HG03460 (cell line): ENCODE measurements around the gene MPO.

Experiments used
- ATAC-seq: cut with Tn5 transposase; IDR thresholded peaks from one replicate; pipeline ENCODE4 v1.9.1; 2021; ENCODE audit not compliant: unreplicated experiment

MPO gene

GRCh38 chr17:58265271-58265670 is 15.5 kb downstream of the MPO start:
- ATAC-seq, result no peak

GRCh38 chr17:58264407-58265103 is 16.2 kb downstream of the MPO start:
- no peak for ATAC-seq

- ATAC-seq, result no peak
Observed at GRCh38 chr17:58263773-58264172, 17.0 kb downstream of the MPO start.

GRCh38 chr17:58262149-58262548 is 18.6 kb downstream of the MPO start:
- no peak for ATAC-seq

GRCh38 chr17:58254803-58255202 is 25.9 kb downstream of the MPO start:
- ATAC-seq, result no peak

GRCh38 chr17:58253082-58253481 is 27.7 kb downstream of the MPO start:
- ATAC-seq, result no peak

- no peak for ATAC-seq
Observed at GRCh38 chr17:58252141-58252540, 28.6 kb downstream of the MPO start.

- ATAC-seq, result no peak
Observed at GRCh38 chr17:58250344-58251011, 30.3 kb downstream of the MPO start.

- no peak for ATAC-seq
Observed at GRCh38 chr17:58249270-58250133, 31.2 kb downstream of the MPO start.

GRCh38 chr17:58248955-58249269 is 31.8 kb downstream of the MPO start:
- no peak for ATAC-seq

- ATAC-seq, result no peak
Observed at GRCh38 chr17:58247511-58248363, 33.0 kb downstream of the MPO start.

GRCh38 chr17:58246781-58247180 is 34.0 kb downstream of the MPO start:
- ATAC-seq, result no peak

GRCh38 chr17:58246104-58246740 is 34.5 kb downstream of the MPO start:
- ATAC-seq, result no peak

- ATAC-seq, result no peak
Observed at GRCh38 chr17:58245428-58246103, 35.2 kb downstream of the MPO start.

GRCh38 chr17:58244963-58245362 is 35.8 kb downstream of the MPO start:
- ATAC-seq, result no peak

GRCh38 chr17:58242171-58242784 is 38.5 kb downstream of the MPO start:
- no peak for ATAC-seq

GRCh38 chr17:58239987-58240386 is 40.7 kb downstream of the MPO start:
- no peak for ATAC-seq

GRCh38 chr17:58238147-58238634 is 42.5 kb downstream of the MPO start, which contains the start of gene LPO:
LPO (plus strand) TSS chr17:58238584; CDS start chr17:58242980, 4,396 bp downstream.
- ATAC-seq, result no peak

GRCh38 chr17:58236394-58236793 is 44.3 kb downstream of the MPO start:
- no peak for ATAC-seq
